ENCODE measurements around the gene MCM10.
"Not testable (repeated sequence)": the region's sequence is repeated elsewhere in the genome, so short reads cannot be mapped to it uniquely, and the experiment has no call there.

MCM10 gene

GRCh38 chr10:13221572-13221971 is 60.2 kb downstream of the MCM10 start:
- no peak for DNase-seq (ENCODE audit: low spot score)

GRCh38 chr10:13222151-13222550 is 60.8 kb downstream of the MCM10 start:
- DNase-seq (ENCODE audit: low spot score): no peak

GRCh38 chr10:13222566-13222965 is 61.2 kb downstream of the MCM10 start:
- DNase-seq (ENCODE audit: low spot score): no peak

GRCh38 chr10:13223241-13223640 is 61.9 kb downstream of the MCM10 start:
- DNase-seq (ENCODE audit: low spot score): no peak

- no peak for DNase-seq (ENCODE audit: low spot score)
Observed at GRCh38 chr10:13224210-13224995, 63.0 kb downstream of the MCM10 start.

- DNase-seq (ENCODE audit: low spot score): no peak
Observed at GRCh38 chr10:13225601-13226000, 64.2 kb downstream of the MCM10 start.

GRCh38 chr10:13227031-13227430 is 65.7 kb downstream of the MCM10 start:
- no peak for DNase-seq (ENCODE audit: low spot score)

GRCh38 chr10:13231190-13231589 is 69.8 kb downstream of the MCM10 start:
- no peak for DNase-seq (ENCODE audit: low spot score)

- DNase-seq (ENCODE audit: low spot score): no peak
Observed at GRCh38 chr10:13231808-13232207, 70.5 kb downstream of the MCM10 start.

GRCh38 chr10:13233358-13233757 is 72.0 kb downstream of the MCM10 start:
- no peak for DNase-seq (ENCODE audit: low spot score)

GRCh38 chr10:13234172-13234571 is 72.8 kb downstream of the MCM10 start, which contains the start of gene UCMA:
Gene UCMA, minus strand, starts transcription at chr10:13234374. Its CDS starts 116 bp downstream, at chr10:13234258.
- DNase-seq (ENCODE audit: low spot score): no peak

GRCh38 chr10:13234736-13235135 is 73.4 kb downstream of the MCM10 start:
- not testable (repeated sequence) for DNase-seq (ENCODE audit: low spot score)

- no peak for DNase-seq (ENCODE audit: low spot score)
Observed at GRCh38 chr10:13236638-13237037, 75.3 kb downstream of the MCM10 start.

GRCh38 chr10:13238271-13239077 is 77.1 kb downstream of the MCM10 start:
- no peak for DNase-seq (ENCODE audit: low spot score)

GRCh38 chr10:13239923-13240322 is 78.6 kb downstream of the MCM10 start:
- DNase-seq (ENCODE audit: low spot score): no peak

- DNase-seq (ENCODE audit: low spot score): no peak
Observed at GRCh38 chr10:13241613-13242012, 80.3 kb downstream of the MCM10 start.

- not testable (repeated sequence) for DNase-seq (ENCODE audit: low spot score)
Observed at GRCh38 chr10:13242260-13242659, 80.9 kb downstream of the MCM10 start.

- no peak for DNase-seq (ENCODE audit: low spot score)
Observed at GRCh38 chr10:13247246-13247645, 85.9 kb downstream of the MCM10 start.

GRCh38 chr10:13247784-13248183 is 86.4 kb downstream of the MCM10 start:
- DNase-seq (ENCODE audit: low spot score): no peak

- DNase-seq (ENCODE audit: low spot score): no peak
Observed at GRCh38 chr10:13253726-13254125, 92.4 kb downstream of the MCM10 start.

- DNase-seq (ENCODE audit: low spot score): no peak
Observed at GRCh38 chr10:13256627-13257026, 95.3 kb downstream of the MCM10 start.

- DNase-seq (ENCODE audit: low spot score): no peak
Observed at GRCh38 chr10:13257621-13258140, 96.3 kb downstream of the MCM10 start.

All from hematopoietic multipotent progenitor cell treated with erythropoietin and hydrocortisone succinate and interleukin-3 and kit ligand, for 17 days (in vitro differentiated cells).